ENCODE results near the gene CIZ1. TPM values are rescaled to one million over a fixed set of nuclear protein-coding genes. Genes with fewer than 3 reads are reported as not detected.

CIZ1 gene
- total RNA-seq, 1 donor from 2014 or later: 164 TPM

- H3K9me3 Mint-ChIP-seq (ENCODE audit: low read depth): no peaks in the 10 kb centered on the region
- H3K27ac Mint-ChIP-seq: peak overlapping the region; percentile 92
- peaks cover 6% of the 10 kb centered on the region for H3K4me1 Mint-ChIP-seq (ENCODE audit: low read depth)
- peak overlapping the region; percentile 96 for H3K4me3 Mint-ChIP-seq (ENCODE audit: low read depth)
- peaks cover 13% of the 10 kb centered on the region for H3K36me3 Mint-ChIP-seq (ENCODE audit: insufficient read depth)
- no peak for DNase-seq (ENCODE audit: low spot score, unreplicated experiment)
- H3K27me3 Mint-ChIP-seq: no peaks in the 10 kb centered on the region
- no peak for TF ChIP-seq CTCF (IDR thresholded peaks at IDR 0.05; ENCODE audit: unreplicated experiment)
Measured at GRCh38 chr9:128190516-128191405, 611 bp downstream of the CIZ1 start.

- no peak for DNase-seq (ENCODE audit: low spot score, unreplicated experiment)
- Mint-ChIP-seq H3K27ac (no peak overlapping the region), H3K9me3 (ENCODE audit: low read depth) (no peaks in the 10 kb centered on the region), H3K27me3 (no peaks in the 10 kb centered on the region), H3K4me1 (ENCODE audit: low read depth) (peaks cover 6% of the 10 kb centered on the region), H3K4me3 (ENCODE audit: low read depth) (peak overlapping the region; percentile 96), H3K36me3 (ENCODE audit: insufficient read depth) (peaks cover 14% of the 10 kb centered on the region)
- no peak for TF ChIP-seq CTCF (IDR thresholded peaks at IDR 0.05; ENCODE audit: unreplicated experiment)
Measured at GRCh38 chr9:128190013-128190412, 1.4 kb downstream of the CIZ1 start.

GRCh38 chr9:128188209-128188608 lies 3.2 kb downstream of the CIZ1 start:
- Mint-ChIP-seq H3K36me3 (ENCODE audit: insufficient read depth) (peaks cover 20% of the 10 kb centered on the region), H3K27me3 (no peaks in the 10 kb centered on the region), H3K4me1 (ENCODE audit: low read depth) (peaks cover 6% of the 10 kb centered on the region), H3K9me3 (ENCODE audit: low read depth) (no peaks in the 10 kb centered on the region), H3K4me3 (ENCODE audit: low read depth) (no peak overlapping the region), H3K27ac (no peak overlapping the region)
- no peak for DNase-seq (ENCODE audit: low spot score, unreplicated experiment)
- no peak for TF ChIP-seq CTCF (IDR thresholded peaks at IDR 0.05; ENCODE audit: unreplicated experiment)

GRCh38 chr9:128187361-128187760 lies 4.0 kb downstream of the CIZ1 start:
- peaks cover 6% of the 10 kb centered on the region for H3K4me1 Mint-ChIP-seq (ENCODE audit: low read depth)
- no peaks in the 10 kb centered on the region for H3K27me3 Mint-ChIP-seq
- H3K36me3 Mint-ChIP-seq (ENCODE audit: insufficient read depth): peaks cover 25% of the 10 kb centered on the region
- H3K9me3 Mint-ChIP-seq (ENCODE audit: low read depth): no peaks in the 10 kb centered on the region
- H3K27ac Mint-ChIP-seq: no peak overlapping the region
- no peak for DNase-seq (ENCODE audit: low spot score, unreplicated experiment)
- no peak for TF ChIP-seq CTCF (IDR thresholded peaks at IDR 0.05; ENCODE audit: unreplicated experiment)
- no peak overlapping the region for H3K4me3 Mint-ChIP-seq (ENCODE audit: low read depth)

GRCh38 chr9:128185979-128186965 lies 5.1 kb downstream of the CIZ1 start:
- H3K27me3 Mint-ChIP-seq: no peaks in the 10 kb centered on the region
- H3K36me3 Mint-ChIP-seq (ENCODE audit: insufficient read depth): peaks cover 29% of the 10 kb centered on the region
- H3K27ac Mint-ChIP-seq: peak overlapping the region; percentile 30
- H3K4me3 Mint-ChIP-seq (ENCODE audit: low read depth): no peak overlapping the region
- DNase-seq (ENCODE audit: low spot score, unreplicated experiment): no peak
- H3K4me1 Mint-ChIP-seq (ENCODE audit: low read depth): peaks cover 5% of the 10 kb centered on the region
- no peaks in the 10 kb centered on the region for H3K9me3 Mint-ChIP-seq (ENCODE audit: low read depth)
- TF ChIP-seq CTCF (IDR thresholded peaks at IDR 0.05; ENCODE audit: unreplicated experiment): no peak

All from progenitor cell of endocrine pancreas (in vitro differentiated cells).